ENCODE data around the gene MRPS34.

DNA sequence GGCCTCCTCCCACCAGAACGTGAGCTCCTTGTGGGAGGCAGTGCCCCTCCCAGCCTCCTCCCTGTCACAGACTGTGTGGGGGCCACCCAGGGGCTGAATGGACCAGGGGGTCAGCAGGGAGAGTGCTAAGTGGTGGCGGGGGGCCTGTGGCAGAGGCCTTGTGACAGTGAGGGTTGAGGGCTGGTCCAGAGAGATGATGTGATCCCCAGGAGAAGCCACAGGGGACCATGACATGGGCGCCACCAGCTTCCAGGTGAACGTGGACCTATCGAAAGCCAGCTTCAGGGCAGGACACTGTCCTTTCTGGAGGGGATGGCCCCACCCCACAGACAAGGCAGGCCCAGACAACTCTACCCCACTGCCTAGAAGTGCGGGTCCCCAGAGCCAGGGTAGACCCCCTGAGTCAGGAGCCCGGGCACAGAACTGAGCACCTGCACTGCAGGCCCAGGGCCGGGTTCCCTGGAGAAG is 6.3 kb upstream of the MRPS34 start:
- TF ChIP-seq, protein P1, sequence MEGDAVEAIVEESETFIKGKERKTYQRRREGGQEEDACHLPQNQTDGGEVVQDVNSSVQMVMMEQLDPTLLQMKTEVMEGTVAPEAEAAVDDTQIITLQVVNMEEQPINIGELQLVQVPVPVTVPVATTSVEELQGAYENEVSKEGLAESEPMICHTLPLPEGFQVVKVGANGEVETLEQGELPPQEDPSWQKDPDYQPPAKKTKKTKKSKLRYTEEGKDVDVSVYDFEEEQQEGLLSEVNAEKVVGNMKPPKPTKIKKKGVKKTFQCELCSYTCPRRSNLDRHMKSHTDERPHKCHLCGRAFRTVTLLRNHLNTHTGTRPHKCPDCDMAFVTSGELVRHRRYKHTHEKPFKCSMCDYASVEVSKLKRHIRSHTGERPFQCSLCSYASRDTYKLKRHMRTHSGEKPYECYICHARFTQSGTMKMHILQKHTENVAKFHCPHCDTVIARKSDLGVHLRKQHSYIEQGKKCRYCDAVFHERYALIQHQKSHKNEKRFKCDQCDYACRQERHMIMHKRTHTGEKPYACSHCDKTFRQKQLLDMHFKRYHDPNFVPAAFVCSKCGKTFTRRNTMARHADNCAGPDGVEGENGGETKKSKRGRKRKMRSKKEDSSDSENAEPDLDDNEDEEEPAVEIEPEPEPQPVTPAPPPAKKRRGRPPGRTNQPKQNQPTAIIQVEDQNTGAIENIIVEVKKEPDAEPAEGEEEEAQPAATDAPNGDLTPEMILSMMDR (IDR thresholded peaks at IDR 0.05): no peak
- no peak for TF ChIP-seq POLR2A (IDR thresholded peaks at IDR 0.05)

Data from body of pancreas (tissue), 4 donors.